Chondrocyte (in vitro differentiated cells): ENCODE measurements around the gene KRT35. TPM values are rescaled to one million over a fixed set of nuclear protein-coding genes. Genes with fewer than 3 reads are reported as not detected.
"Not testable (repeated sequence)": the region's sequence is repeated elsewhere in the genome, so short reads cannot be mapped to it uniquely, and the experiment has no call there.

Source experiments
- DNase-seq: peaks from one replicate; pipeline ENCODE4 v3.0.0; 2021; ENCODE audit warnings: mixed read lengths, low spot score
- H3K27ac Mint-ChIP-seq: one replicate; pipeline ENCODE4 v1.8.0; 2021; ENCODE audit warnings: mild to moderate bottlenecking, moderate library complexity, mixed read lengths; ENCODE audit not compliant: unreplicated experiment
- H3K27me3 Mint-ChIP-seq: 2 replicates; pipeline ENCODE4 v1.8.0; 2021; ENCODE audit warnings: low read depth, mixed read lengths
- H3K36me3 Mint-ChIP-seq: 2 replicates; pipeline ENCODE4 v1.8.0; 2021; ENCODE audit warnings: low read depth, mixed read lengths
- H3K4me1 Mint-ChIP-seq: 2 replicates; pipeline ENCODE4 v1.8.0; 2021; ENCODE audit warnings: low read depth, mild to moderate bottlenecking, mixed read lengths
- H3K4me3 Mint-ChIP-seq: one replicate; pipeline ENCODE4 v1.8.0; 2021; ENCODE audit warnings: mild to moderate bottlenecking, moderate library complexity, mixed read lengths; ENCODE audit not compliant: unreplicated experiment
- H3K9me3 Mint-ChIP-seq: 2 replicates; pipeline ENCODE4 v1.8.0; 2021; ENCODE audit warnings: low read depth, mixed read lengths
- CTCF ChIP-seq: fragments of 200-600 bp; sonication (generic); IDR thresholded peaks from 2 replicates; pipeline ENCODE4 v1.5.0; 2021; ENCODE audit warnings: antibody characterized with exemption, mild to moderate bottlenecking, moderate library complexity
- total RNA-seq: library from RNA; stranded (reverse); gene quantifications from 3 replicates; pipeline ENCODE4 v1.2.1, GENCODE V29; 2021

KRT35 gene
- total RNA-seq, 1 donor from 2014 or later, result not detected

- H3K27ac Mint-ChIP-seq, result no peak overlapping the region
- H3K36me3 Mint-ChIP-seq, result no peaks in the 10 kb centered on the region
- DNase-seq, result no peak
- H3K4me3 Mint-ChIP-seq, result no peak overlapping the region
- no peak for TF ChIP-seq CTCF
- peaks cover 17% of the 10 kb centered on the region for H3K27me3 Mint-ChIP-seq
- no peaks in the 10 kb centered on the region for H3K4me1 Mint-ChIP-seq
- H3K9me3 Mint-ChIP-seq, result no peaks in the 10 kb centered on the region
Observed at GRCh38 chr17:41437769-41438168, 43.2 kb downstream of the KRT35 start.

- H3K4me1 Mint-ChIP-seq, result no peaks in the 10 kb centered on the region
- no peak overlapping the region for H3K27ac Mint-ChIP-seq
- no peaks in the 10 kb centered on the region for H3K36me3 Mint-ChIP-seq
Observed at GRCh38 chr17:41437254-41437653, 43.7 kb downstream of the KRT35 start.

GRCh38 chr17:41434415-41434814, 46.5 kb downstream of the KRT35 start:
- no peak for TF ChIP-seq CTCF
- no peaks in the 10 kb centered on the region for H3K4me1 Mint-ChIP-seq
- H3K27ac Mint-ChIP-seq, result no peak overlapping the region
- H3K27me3 Mint-ChIP-seq, result peaks cover 9% of the 10 kb centered on the region
- no peak for DNase-seq
- no peaks in the 10 kb centered on the region for H3K9me3 Mint-ChIP-seq
- H3K36me3 Mint-ChIP-seq, result no peaks in the 10 kb centered on the region
- no peak overlapping the region for H3K4me3 Mint-ChIP-seq

More at GRCh38 chr17:41437254-41437653, 43.7 kb downstream of the KRT35 start:
- Mint-ChIP-seq H3K9me3 (no peaks in the 10 kb centered on the region), H3K4me3 (no peak overlapping the region), H3K27me3 (peaks cover 14% of the 10 kb centered on the region)
- no peak for DNase-seq
- TF ChIP-seq CTCF, result no peak

- no peaks in the 10 kb centered on the region for H3K36me3 Mint-ChIP-seq
- H3K9me3 Mint-ChIP-seq, result no peaks in the 10 kb centered on the region
- no peak overlapping the region for H3K4me3 Mint-ChIP-seq
- no peak for DNase-seq
- peaks cover 9% of the 10 kb centered on the region for H3K27me3 Mint-ChIP-seq
- no peaks in the 10 kb centered on the region for H3K4me1 Mint-ChIP-seq
- no peak for TF ChIP-seq CTCF
- H3K27ac Mint-ChIP-seq, result no peak overlapping the region
Observed at GRCh38 chr17:41434005-41434404, 46.9 kb downstream of the KRT35 start.

GRCh38 chr17:41433586-41433985, 47.4 kb downstream of the KRT35 start:
- H3K9me3 Mint-ChIP-seq, result no peaks in the 10 kb centered on the region
- no peaks in the 10 kb centered on the region for H3K36me3 Mint-ChIP-seq
- peaks cover 9% of the 10 kb centered on the region for H3K27me3 Mint-ChIP-seq
- no peak overlapping the region for H3K4me3 Mint-ChIP-seq
- no peaks in the 10 kb centered on the region for H3K4me1 Mint-ChIP-seq
- DNase-seq, result no peak
- no peak overlapping the region for H3K27ac Mint-ChIP-seq
- TF ChIP-seq CTCF, result no peak

- H3K4me3 Mint-ChIP-seq, H3K27ac Mint-ChIP-seq, DNase-seq, H3K9me3 Mint-ChIP-seq, H3K4me1 Mint-ChIP-seq, H3K36me3 Mint-ChIP-seq, H3K27me3 Mint-ChIP-seq: not testable (repeated sequence)
Observed at GRCh38 chr17:41430376-41430775, 50.6 kb downstream of the KRT35 start.
